GM15510 (cell line): ENCODE measurements around the gene TM2D1.

Experiments used
- POLR2A ChIP-seq: IDR thresholded peaks from 3 replicates; pipeline ENCODE4 v1.6.1; 2011; ENCODE audit warnings: borderline replicate concordance; ENCODE audit not compliant: insufficient read length; ENCODE audit errors: extremely low read depth

TM2D1 gene

GRCh38 chr1:61724813-61725694 is at the start of gene TM2D1:
TM2D1 (minus strand) TSS chr1:61725141; CDS start chr1:61725120, 21 bp downstream.
- TF ChIP-seq POLR2A: peak; percentile 98

DNA sequence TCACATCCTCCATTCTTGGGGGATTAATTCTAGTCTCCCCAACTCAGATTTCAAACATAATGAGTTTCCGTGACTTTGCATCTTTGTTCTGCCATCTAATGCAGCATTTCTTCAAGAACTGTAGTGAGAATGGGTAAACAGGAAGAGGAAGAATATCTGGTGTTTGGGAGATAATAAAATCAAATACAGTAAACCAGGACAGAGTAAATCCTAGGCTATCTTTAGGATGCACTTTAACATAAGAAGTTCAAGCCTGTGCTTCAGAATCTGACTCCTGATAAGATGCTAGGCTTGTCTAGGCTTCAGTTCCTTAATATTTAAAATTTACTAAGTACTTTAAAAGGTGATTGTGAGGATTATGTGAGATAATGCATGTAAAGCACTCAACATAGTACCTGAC is 45.2 kb upstream of the TM2D1 start:
- TF ChIP-seq POLR2A: no peak

DNA sequence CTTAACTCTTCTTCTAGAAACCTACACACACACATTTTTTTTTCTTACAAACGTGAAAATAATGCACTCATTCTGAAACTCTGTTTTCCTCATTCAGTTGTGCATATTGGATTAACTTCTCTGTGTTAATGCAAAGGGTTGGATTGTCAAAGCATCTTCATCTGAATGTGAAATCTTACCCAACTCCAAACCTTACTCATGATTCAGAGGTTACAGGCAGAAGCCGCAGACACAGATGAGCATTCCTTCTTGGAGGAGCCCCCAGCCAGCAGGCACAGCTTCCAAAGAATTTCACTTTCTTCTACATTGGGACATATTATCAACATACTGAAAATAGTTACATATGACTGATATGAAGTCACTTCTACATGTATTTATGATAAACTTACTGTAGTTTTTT is 33.0 kb upstream of the TM2D1 start:
- TF ChIP-seq POLR2A: no peak

GRCh38 chr1:61756773-61757172 is 31.8 kb upstream of the TM2D1 start:
- no peak for TF ChIP-seq POLR2A

GRCh38 chr1:61754545-61754944 is 29.6 kb upstream of the TM2D1 start:
- no peak for TF ChIP-seq POLR2A

GRCh38 chr1:61753998-61754508 is 29.1 kb upstream of the TM2D1 start:
- TF ChIP-seq POLR2A: no peak

GRCh38 chr1:61752921-61753389 is 28.0 kb upstream of the TM2D1 start:
- no peak for TF ChIP-seq POLR2A

GRCh38 chr1:61749574-61749973 is 24.6 kb upstream of the TM2D1 start:
- no peak for TF ChIP-seq POLR2A

DNA sequence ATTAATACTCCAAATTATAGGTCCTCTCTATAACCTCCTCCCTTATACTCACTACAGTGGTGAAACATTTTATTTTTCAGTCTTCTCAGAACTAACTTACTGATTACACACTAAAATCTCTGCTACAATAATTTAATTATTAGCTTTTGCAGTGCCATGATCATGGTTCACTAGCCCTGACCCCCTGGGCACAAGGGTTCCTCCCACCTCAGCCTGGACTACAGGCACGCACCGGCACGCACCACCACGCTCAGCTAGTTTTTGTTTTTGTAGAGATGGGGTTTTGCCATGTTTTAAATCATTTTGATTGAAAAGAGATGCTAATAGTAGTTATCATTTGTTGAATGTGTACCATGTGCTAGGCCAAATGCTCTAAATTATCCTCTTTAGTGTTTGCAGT is 23.6 kb upstream of the TM2D1 start:
- TF ChIP-seq POLR2A: no peak

GRCh38 chr1:61746813-61747212 is 21.9 kb upstream of the TM2D1 start:
- no peak for TF ChIP-seq POLR2A

DNA sequence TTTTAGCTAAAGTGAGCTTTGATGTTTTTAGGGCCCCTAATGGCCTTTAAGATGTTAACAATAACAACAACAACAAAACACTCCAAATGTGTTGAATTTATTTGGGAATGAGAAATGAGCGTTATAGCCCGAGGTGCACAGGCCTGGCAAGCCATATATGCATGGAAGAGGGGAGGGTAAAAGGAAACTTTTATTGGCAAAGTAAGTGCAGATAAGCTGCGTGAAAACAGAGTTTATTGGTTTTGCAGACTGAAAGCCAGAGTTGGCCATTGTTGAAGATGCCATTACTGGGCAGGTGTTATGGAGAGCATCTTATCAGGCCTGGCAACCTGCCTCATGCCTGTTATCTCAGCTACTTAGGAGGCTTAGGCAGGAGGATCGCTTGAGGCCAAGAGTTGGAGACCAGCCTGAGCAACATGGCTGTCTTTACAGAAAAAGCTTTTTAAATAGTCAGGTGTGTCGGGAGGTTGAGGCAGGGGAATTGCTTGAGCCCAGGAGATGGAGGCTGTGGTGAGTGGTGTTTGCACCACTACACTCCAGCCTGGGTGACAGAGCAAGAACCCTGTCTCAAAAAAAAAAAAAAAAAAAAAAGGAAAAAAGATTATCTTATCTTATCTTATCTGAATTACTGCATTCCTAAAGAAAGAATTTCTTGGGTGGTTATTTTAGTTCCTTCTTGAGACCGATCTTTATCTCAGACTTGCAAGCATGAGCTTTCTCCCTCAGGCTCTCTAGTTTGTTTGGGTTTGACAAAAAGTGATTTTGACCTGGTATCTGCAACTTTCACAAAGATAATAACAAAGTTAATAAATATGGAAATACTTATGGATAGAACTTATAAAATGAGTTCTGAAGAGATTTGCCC is 19.0 kb upstream of the TM2D1 start:
- TF ChIP-seq POLR2A: no peak

DNA sequence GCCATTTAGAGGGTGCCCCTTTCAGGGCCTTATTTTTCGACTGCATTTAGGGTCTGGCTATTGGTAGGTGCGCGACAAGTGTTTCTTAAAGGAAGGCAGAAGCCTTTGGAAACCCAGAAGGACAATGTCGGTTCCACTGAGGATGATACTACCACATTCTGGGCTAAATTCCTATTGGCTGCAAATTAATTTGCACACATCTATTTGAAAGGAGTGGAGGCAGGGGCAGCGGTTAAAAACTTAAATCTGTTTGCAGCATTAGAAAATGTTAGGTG is 18.4 kb upstream of the TM2D1 start:
- no peak for TF ChIP-seq POLR2A

DNA sequence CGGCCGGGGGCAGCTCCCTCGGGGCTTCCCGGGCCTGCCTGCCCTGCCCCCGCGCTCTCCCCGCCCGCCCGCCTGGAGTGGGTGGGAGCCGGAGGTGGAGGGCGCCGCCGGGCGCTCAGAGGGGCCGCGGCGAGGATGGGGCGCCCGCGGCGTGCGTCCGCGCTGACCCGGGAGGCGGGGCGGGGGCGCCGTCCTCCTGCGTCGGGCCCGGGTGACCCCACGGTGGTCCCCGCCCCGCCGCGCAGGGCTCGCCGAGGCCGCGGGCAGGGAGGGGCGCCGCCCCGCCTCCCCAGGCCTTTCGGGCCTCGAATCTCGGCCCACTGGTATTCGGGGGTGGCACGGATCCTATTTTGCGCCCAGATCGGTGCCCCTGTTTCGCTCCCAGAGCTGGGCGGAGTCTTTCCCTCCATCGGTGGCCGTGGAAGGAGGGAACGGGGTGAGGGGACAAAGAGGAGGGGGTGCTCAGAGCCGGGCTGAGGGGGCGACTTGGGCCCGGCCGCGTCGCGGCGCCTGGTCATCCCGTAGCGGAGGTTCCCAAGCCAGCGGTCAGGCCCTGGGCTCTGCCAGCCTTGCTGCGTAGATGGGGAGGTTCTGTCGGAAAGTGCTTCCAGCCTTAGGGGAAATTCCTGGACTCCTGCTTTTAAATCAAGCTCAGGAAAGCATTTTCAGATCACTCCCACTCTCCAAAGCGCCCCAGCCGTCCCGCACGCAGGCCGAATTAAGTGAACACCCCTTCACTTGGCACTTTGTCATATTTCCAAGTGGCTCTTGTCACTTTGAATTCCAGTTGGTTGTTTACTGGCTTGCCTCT is 17.9 kb upstream of the TM2D1 start:
- no peak for TF ChIP-seq POLR2A
